Endothelial cell of umbilical vein (primary cell): Measurements from ENCODE around the gene KIAA0930. TPM values are rescaled to one million over a fixed set of nuclear protein-coding genes. Genes with fewer than 3 reads are reported as not detected.

Experiments
- BruUV-seq: library from RNA; stranded (reverse); fragments of 400-500 nt; replicated peaks from 2 replicates; lab custom pipeline; 2021; lab: Mats Ljungman, UMichigan
- CTCF ChIA-PET: fragments of 300-600, 350-600 bp; sonication (Branson Sonifier 250); formaldehyde crosslinking; loops from one replicate; lab custom pipeline; 2021; ENCODE audit warnings: antibody characterized with exemption, inconsistent platforms; lab: Charles Lee
- POLR2A ChIA-PET: fragments of 300-600, 350-600 bp; sonication (Branson Sonifier 250); formaldehyde crosslinking; loops from one replicate; lab custom pipeline; 2021; ENCODE audit warnings: antibody characterized with exemption, inconsistent platforms; lab: Charles Lee
- DNase-seq: peaks from one replicate; pipeline ENCODE4 v3.0.0-alpha.2; 2011; ENCODE audit warnings: low read depth, low spot score
- FAIRE-seq: peaks from 2 replicates; lab custom pipeline; 2011; peaks lifted over from hg19 to GRCh38; lab: Jason Lieb, UNC
- H2AFZ ChIP-seq: 2 replicates; pipeline ENCODE4 v1.6.0; 2012; ENCODE audit warnings: low read depth, low read length, control low read depth, inconsistent platforms
- H3K27ac ChIP-seq: 2 replicates; pipeline ENCODE4 v1.5.1; 2011; ENCODE audit warnings: low read depth, mild to moderate bottlenecking, control low read depth, low read length, moderate library complexity; ENCODE audit not compliant: insufficient read depth
- H3K27me3 ChIP-seq, 2 experiments: 2 replicates each; pipeline versions ENCODE4 v1.6.0 to v1.6.1; 2011; ENCODE audit warnings: low read length in 2 of 2, mixed read lengths in 1 of 2; ENCODE audit not compliant: control insufficient read depth in 2 of 2, insufficient read depth in 2 of 2
- H3K36me3 ChIP-seq, 2 experiments: 2 replicates in 1 of 2; 3 replicates in 1 of 2; pipeline ENCODE4 v1.5.1; 2011; ENCODE audit warnings: low read length in 2 of 2, mild to moderate bottlenecking in 1 of 2, moderate library complexity in 1 of 2; ENCODE audit not compliant: control insufficient read depth in 2 of 2, insufficient read depth in 2 of 2; ENCODE audit errors: extremely low read depth in 1 of 2
- H3K4me1 ChIP-seq: 3 replicates; pipeline ENCODE4 v1.5.1; 2011; ENCODE audit warnings: mild to moderate bottlenecking, low read length; ENCODE audit not compliant: control insufficient read depth, insufficient read depth; ENCODE audit errors: extremely low read depth
- H3K4me2 ChIP-seq: 2 replicates; pipeline ENCODE4 v1.6.1; 2011; ENCODE audit warnings: low read length, control low read depth, mixed read lengths; ENCODE audit not compliant: insufficient read depth
- H3K4me3 ChIP-seq, 3 experiments: fragments of 200-600 bp in 1 of 3; sonication (generic), shearing (Covaris generic) in 1 of 3; replicated peaks in 1 of 3; 2 replicates each; pipeline ENCODE4 v1.5.1; 2011 to 2016; ENCODE audit warnings: control low read depth in 3 of 3, low read length in 3 of 3, mild to moderate bottlenecking in 2 of 3, inconsistent platforms in 1 of 3, low read depth in 1 of 3, moderate library complexity in 1 of 3; ENCODE audit not compliant: insufficient read depth in 1 of 3
- H3K79me2 ChIP-seq: 2 replicates; pipeline ENCODE4 v1.6.0; 2012; ENCODE audit warnings: low read length, inconsistent platforms; ENCODE audit not compliant: control insufficient read depth, insufficient read depth
- H3K9ac ChIP-seq: replicated peaks from 2 replicates; pipeline ENCODE3; 2011; ENCODE audit warnings: low read length, control low read depth; ENCODE audit not compliant: insufficient read depth; ENCODE audit errors: extremely low read depth
- H3K9me1 ChIP-seq: replicated peaks from 3 replicates; pipeline ENCODE4 v1.6.0; 2011; ENCODE audit warnings: mild to moderate bottlenecking, low read length; ENCODE audit not compliant: control insufficient read depth, insufficient read depth; ENCODE audit errors: extremely low read depth
- H3K9me3 ChIP-seq: replicated peaks from 2 replicates; pipeline ENCODE4 v1.5.1; 2012; ENCODE audit warnings: low read length, inconsistent platforms; ENCODE audit not compliant: control insufficient read depth, insufficient read depth
- H4K20me1 ChIP-seq: replicated peaks from 2 replicates; pipeline ENCODE3; 2011; ENCODE audit warnings: mild to moderate bottlenecking, low read length; ENCODE audit not compliant: control insufficient read depth, insufficient read depth; ENCODE audit errors: extremely low read depth
- EZH2 ChIP-seq: IDR thresholded peaks from 2 replicates; pipeline ENCODE4 v1.6.1; 2012; ENCODE audit warnings: borderline replicate concordance, low read depth, mild to moderate bottlenecking, moderate library complexity, low read length, inconsistent platforms; ENCODE audit not compliant: severe bottlenecking
- GATA2 ChIP-seq: IDR thresholded peaks from 2 replicates; pipeline ENCODE4 v1.7.0; 2011; ENCODE audit warnings: low read depth, mild to moderate bottlenecking, moderate library complexity, mixed read lengths, low read length; ENCODE audit not compliant: insufficient read length, insufficient read depth
- JUN ChIP-seq: IDR thresholded peaks from 2 replicates; pipeline ENCODE4 v1.6.1; 2011; ENCODE audit warnings: borderline replicate concordance, low read depth; ENCODE audit not compliant: insufficient read length, insufficient read depth
- MYC ChIP-seq: IDR thresholded peaks from one replicate; pipeline ENCODE4 v1.6.1; 2011; ENCODE audit warnings: mild to moderate bottlenecking, low read depth, low read length
- dilution Hi-C: fragments of 300-500 bp; cut with MboI; formaldehyde crosslinking; loops from one replicate; pipeline ENCODE4 v1.15.0; 2019; ENCODE audit warnings: low sequenced_read_pairs; ENCODE audit not compliant: extremely low pct_ligation_motif_present
- intact Hi-C: fragments of 100-400 bp; cut with micrococcal nuclease; formaldehyde crosslinking; loops from one replicate; pipeline ENCODE4 v1.10.0; 2022
- polyA plus RNA-seq, 4 experiments: library from polyadenylated mRNA; depleted of rRNA in 3 of 4; stranded (reverse) in 3 of 4; unstranded in 1 of 4; fragments of >200 nt; gene quantifications; 2 replicates each; pipeline versions ENCODE4 v1.2.1 to v1.2.3, GENCODE V29; 2011 to 2012; ENCODE audit warnings: missing spikeins in 1 of 4
- total RNA-seq: library from RNA; stranded (reverse); gene quantifications from 2 replicates; pipeline ENCODE4 v1.2.3, GENCODE V29; 2021
- TF ChIP-seq, protein P1 (sequence below), 2 donors: IDR thresholded peaks; 1 replicate in 1 of 2; 2 replicates in 1 of 2; pipeline ENCODE4 v1.5.1; 2011; ENCODE audit warnings: low read length in 2 of 2, mild to moderate bottlenecking in 2 of 2, moderate library complexity in 2 of 2, control low read depth in 1 of 2, inconsistent platforms in 1 of 2, low read depth in 1 of 2; ENCODE audit not compliant: insufficient read depth in 1 of 2; ENCODE audit errors: extremely low read depth in 1 of 2
- TF ChIP-seq, protein P2 (sequence below): IDR thresholded peaks from 2 replicates; pipeline ENCODE4 v1.6.1; 2011; ENCODE audit not compliant: insufficient read depth, insufficient read length

Gene KIAA0930
- total and polyA plus RNA-seq, 2 donors (not counting 3 experiments of a cell fraction or from before 2014, with no cell fraction given) = 37.9 to 53.6 TPM

DNA sequence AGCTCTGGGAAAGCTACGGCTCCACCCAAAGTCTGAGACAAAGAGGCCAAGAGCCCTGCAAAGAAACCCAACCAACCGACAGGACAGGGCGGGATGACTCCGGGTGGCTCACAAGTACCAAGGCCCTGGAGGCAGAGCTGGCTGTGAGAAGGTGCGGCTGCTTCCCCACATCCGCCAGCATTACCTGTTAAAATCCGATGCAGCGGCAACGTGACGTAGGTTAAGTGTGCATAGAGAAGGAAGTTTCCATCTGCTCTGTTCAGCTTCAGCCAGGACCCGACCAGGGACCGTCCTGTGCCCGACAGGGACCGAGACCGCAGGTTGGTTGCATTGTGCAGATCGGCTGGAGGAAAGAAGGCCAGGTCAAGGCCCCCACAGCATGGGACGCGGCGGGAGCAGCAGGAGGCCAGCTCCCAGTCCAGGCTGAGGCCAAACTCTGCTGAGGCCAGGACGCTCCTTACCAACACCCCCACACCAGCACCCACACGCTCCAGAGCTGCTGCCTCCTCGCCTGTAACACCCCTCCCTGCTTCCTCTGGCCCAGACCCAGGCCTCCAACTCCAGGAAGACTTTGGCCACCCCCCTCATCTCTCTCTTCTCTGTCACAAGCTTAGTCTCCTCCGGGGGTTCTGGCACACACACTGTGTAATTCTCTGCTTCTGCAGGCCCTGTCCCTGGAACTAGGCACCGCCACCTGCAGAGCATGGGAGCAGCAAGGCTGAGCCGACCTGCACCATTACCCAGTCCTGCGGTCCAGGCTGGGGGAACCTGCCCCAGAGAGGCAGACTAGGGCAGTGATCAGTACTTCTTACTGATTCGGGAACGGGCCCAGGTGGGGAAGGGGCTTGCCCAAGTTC, 42.9 kb downstream of the KIAA0930 start:
- Histone ChIP-seq H3K4me1 (no peaks in the 10 kb centered on the region), H3K9me1 (no peaks in the 10 kb centered on the region), H3K9me3 (no peaks in the 10 kb centered on the region), H3K4me2 (no peak overlapping the region), H4K20me1 (no peaks in the 10 kb centered on the region), H3K9ac (no peak overlapping the region), H3K36me3 (peaks cover 0 to 31% of the 10 kb centered on the region in 2 experiments), H3K79me2 (no peaks in the 10 kb centered on the region), H3K4me3 (no peak overlapping the region), H2AFZ (no peak overlapping the region), H3K27me3 (no peaks in the 10 kb centered on the region), H3K27ac (no peak overlapping the region)
- intact Hi-C loops (no loop called here), dilution Hi-C loops (no loop called here)
- DNase-seq = no peak
- TF ChIP-seq, protein P1, sequence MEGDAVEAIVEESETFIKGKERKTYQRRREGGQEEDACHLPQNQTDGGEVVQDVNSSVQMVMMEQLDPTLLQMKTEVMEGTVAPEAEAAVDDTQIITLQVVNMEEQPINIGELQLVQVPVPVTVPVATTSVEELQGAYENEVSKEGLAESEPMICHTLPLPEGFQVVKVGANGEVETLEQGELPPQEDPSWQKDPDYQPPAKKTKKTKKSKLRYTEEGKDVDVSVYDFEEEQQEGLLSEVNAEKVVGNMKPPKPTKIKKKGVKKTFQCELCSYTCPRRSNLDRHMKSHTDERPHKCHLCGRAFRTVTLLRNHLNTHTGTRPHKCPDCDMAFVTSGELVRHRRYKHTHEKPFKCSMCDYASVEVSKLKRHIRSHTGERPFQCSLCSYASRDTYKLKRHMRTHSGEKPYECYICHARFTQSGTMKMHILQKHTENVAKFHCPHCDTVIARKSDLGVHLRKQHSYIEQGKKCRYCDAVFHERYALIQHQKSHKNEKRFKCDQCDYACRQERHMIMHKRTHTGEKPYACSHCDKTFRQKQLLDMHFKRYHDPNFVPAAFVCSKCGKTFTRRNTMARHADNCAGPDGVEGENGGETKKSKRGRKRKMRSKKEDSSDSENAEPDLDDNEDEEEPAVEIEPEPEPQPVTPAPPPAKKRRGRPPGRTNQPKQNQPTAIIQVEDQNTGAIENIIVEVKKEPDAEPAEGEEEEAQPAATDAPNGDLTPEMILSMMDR (IDR thresholded peaks at IDR 0.05; ENCODE audit: extremely low read depth in 1 of 2, insufficient read depth in 1 of 2, low read depth in 1 of 2, low read length in 2 of 2) = no peak
- TF ChIP-seq, protein P2, sequence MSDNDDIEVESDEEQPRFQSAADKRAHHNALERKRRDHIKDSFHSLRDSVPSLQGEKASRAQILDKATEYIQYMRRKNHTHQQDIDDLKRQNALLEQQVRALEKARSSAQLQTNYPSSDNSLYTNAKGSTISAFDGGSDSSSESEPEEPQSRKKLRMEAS = no peak
- TF ChIP-seq MYC (no peak), JUN (no peak), EZH2 (no peak), GATA2 (no peak)
- no TSS peak for BruUV-seq
- FAIRE-seq = no peak
- POLR2A ChIA-PET = no interaction called here
- CTCF ChIA-PET = interaction anchor here (1.1 kb wide), 1 partner anchor 12 kb away, joined by 3 read pairs; no protein-coding TSS in a partner anchor
